Measurements from ENCODE around the gene TP53TG5.
"Not testable (repeated sequence)": the region's sequence is repeated elsewhere in the genome, so short reads cannot be mapped to it uniquely, and the experiment has no call there.

TP53TG5 gene

DNA sequence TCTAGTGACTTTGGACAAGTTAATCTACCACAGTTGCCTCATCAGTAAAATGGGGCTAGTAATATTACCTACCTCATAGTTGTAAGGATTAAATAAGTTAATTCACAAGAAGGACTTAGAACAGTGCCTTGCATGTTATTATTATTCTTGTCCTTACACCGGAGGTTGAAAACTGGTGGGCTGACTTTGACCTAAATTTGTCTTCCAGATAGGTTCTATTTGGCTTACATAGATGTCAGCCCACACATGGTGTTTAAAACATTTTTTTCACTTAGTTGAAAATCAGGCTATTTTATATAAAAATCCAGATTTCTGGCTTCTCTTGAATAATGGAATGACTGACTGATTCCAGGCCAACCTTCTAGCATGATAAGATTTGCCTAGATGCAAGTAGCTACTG is 11.9 kb downstream of the TP53TG5 start:
- DNase-seq (ENCODE audit: low read depth), result no peak

- DNase-seq (ENCODE audit: low read depth), result no peak
Measured at GRCh38 chr20:45365444-45365970, 12.6 kb downstream of the TP53TG5 start.

DNA sequence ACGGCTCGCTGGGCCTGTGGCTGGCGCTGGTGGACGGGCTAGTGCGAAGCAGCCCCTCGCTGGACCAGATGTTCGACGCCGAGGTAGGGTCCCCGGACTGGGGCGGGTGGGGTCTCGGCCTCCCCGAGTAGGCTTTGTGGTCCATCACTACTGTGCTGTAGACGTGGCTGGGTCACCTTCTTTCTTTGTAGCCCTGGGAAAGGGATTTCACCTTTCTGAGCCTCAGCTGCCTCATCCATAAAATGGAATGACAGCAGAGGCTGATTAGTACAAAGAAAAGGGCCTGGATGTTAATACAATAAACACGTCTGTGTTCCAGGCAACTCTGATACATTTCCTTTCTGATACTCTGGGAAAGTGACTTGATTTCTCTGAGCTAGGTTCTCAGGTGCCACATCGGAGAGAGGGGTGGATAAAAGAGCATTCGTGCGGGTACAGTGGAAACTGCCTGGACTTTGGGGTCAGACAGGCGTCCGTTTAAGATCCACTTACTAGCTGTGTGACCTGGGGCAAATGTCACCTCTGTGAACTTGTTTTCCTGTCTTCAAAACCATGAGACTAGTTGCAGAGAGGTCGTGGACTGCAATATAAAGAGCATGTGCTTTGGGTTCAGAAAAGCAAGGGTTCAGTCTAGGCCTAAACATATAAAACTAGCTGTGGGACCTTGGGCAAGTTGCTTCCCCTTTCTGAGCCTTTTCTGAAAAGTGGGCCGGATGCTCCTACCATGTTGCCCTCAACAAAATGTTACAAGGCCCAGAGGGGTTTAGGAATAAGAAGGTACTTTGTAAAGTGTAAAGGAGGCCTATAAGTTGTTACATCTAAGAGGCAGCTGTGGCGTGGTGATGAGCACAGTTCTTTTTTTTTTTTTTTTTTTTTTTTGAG is 14.3 kb downstream of the TP53TG5 start:
- DNase-seq (ENCODE audit: low read depth), result no peak

DNA sequence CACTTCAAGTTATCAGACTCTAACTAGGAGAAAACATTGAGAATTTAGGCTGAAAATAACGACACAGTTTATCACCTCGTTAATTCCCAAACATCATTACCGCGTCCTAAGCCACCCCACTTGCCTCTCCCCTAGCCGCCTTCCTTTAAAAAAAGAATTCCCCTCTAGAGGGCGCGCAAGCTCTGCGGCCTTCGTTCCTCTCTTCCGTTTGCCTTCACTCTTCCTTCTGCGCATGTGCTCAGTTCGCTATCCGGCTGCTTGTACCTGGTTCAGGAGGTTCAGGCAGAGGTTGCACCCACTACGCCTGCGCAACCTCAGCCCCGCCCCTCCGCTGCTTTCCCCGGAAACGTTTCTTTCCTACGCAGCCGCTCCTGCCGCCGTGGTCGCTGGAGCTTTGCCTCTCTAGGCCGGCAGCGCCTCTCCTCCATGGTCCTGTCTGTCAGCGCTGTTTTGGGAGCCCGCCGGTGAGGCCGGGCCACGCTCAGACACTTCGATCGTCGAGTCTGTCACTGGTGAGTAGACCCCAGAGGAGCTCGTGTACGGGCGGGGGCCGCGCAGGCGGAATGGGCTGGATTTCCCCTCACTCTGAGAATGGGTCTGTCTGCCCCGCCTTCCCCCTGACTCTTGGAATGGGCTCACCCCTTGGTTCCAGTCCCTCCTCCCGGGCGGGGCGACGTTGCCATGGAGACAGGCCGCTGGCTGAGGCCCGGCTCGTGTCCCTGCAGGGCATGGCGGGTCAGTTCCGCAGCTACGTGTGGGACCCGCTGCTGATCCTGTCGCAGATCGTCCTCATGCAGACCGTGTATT is 15.1 kb downstream of the TP53TG5 start, which contains the start of gene SYS1:
SYS1 (plus strand) TSS at position 353 of the 807 bp plus-strand sequence; CDS start at position 729, 376 bp downstream.
- DNase-seq (ENCODE audit: low read depth), result peak; percentile 97

GRCh38 chr20:45361793-45362192 is 16.3 kb downstream of the TP53TG5 start:
- no peak for DNase-seq (ENCODE audit: low read depth)

- DNase-seq (ENCODE audit: low read depth), result no peak
Measured at GRCh38 chr20:45359406-45360148, 18.5 kb downstream of the TP53TG5 start.

DNA sequence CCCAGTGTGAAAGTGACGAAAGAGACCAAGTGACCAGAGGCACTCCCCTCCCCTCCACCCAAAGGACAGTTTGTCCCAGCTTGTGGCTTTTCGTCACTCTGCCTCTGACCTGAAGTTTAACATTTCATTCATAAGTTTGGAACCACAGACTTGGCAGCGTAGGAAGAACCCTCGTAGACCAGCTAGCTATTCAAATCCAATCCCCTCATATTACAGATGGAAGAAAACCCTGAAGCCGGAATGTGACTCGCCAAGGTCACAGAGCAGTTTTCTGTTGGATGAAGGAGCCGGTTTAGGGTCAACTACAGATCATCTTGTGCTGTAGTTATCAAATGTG is 19.1 kb downstream of the TP53TG5 start:
- no peak for DNase-seq (ENCODE audit: low read depth)

GRCh38 chr20:45358282-45359068 is 19.6 kb downstream of the TP53TG5 start:
- DNase-seq (ENCODE audit: low read depth), result no peak

DNA sequence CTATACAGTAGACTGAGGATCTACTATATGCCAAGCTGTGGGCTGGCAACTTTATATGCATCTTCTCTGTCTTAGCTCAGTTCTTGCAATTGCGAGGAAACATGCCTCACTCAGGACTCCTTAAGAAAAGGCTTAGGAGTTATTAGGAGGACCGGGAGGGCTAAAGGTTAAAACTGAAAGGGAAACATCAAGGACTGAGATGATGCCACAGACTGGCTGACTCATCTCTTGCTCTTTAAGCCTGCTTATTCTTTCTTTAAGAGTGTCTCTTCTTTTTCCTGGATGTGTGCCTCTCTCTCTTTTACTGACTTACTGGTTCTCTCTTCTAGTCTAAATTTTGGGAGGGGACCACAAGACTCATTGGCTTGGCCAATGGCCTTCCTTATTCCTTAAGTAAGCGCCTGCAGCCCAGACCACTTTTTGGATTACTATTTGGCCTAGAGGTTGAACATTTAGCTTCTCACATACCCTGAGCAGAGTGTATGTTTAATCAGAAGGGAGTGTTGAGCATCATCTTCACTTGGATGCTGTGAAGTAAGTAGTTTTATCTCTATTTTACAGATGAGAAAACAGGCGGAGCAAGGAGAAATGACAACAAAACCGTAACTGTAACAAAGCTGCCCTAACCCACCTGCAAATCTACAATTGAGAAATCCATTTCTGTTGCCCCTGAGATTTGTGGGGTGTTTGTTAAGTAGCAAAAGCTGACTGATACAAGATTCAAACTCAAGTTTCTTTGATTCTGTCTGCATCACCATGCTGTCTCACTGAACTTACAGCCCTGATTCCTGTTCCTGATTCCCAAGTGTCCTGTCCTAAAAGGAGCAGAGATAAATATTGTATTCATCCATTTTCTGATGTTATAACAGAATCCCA is 22.7 kb downstream of the TP53TG5 start:
- DNase-seq (ENCODE audit: low read depth), result no peak

DNA sequence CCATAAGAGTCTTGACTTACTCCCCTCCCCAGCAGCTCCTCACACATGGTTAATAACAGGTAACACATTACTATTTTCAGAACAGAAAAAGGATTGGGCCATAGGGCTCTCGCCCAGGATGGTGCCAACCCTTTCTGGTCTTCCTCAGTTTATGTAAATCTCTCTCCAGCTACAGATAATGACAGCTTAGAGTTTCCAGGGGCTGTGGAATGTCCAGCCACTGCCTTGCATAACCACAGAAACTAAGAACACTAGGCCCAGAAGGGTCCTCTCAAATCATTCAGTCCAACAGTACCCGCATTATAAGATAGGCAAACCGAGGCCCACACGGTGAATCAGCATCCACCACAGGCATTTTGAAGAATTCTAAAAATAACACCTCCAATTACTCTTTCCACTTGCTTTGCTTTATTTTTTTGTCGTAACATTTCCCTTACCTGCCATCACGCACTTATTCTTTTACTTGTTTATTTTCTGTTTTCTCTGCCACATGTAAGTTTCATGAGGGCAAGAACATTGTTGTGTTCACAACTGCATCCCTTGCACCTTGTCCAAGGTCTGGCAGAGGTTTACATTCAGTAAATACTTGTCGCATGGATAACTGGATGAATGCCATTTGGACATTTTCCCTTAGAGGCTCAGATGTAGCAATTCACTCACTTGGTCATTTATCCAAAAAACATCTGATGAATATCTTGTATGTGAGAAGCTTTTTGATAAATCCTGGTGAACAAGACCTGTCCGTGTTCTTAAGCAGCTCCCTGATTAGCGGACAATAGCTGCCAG is 23.5 kb downstream of the TP53TG5 start:
- DNase-seq (ENCODE audit: low read depth), result no peak

DNA sequence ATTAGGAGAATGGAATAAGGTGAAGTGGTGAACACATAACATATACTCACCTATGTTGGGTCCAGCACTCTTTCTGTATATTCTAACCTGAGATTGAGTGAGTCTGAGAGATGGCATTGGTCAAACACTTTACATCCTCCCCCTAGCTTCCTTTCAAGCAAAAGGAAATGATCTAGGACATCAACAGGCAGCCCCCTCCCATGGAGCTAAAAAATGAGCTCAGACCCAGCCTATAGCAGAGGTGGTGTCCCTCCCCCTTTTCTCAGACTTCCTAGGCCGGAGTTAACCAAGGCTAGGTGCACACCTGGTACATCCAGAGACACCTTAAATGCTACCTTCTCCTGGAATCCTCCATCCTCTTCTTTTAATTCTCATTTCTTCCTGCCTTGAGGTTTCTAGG is 24.4 kb downstream of the TP53TG5 start:
- no peak for DNase-seq (ENCODE audit: low read depth)

- no peak for DNase-seq (ENCODE audit: low read depth)
Measured at GRCh38 chr20:45352729-45353128, 25.4 kb downstream of the TP53TG5 start.

DNA sequence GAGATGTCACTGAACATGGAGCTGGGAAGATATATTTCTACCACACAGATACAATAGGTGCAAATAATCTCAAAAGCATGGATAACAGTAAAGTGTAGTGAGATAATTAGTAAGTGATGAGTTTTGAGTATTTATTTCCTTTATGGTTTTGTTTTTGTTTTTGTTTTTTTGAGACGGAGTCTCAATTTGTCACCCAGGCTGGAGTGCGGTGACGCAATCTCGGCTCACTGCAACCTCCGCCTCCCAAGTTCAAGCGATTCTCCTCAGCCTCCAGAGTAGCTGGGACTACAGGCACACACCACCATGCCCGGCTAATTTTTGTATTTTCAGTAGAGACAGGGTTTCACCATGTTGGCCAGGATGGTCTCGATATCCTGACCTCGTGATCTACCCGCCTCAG is 27.3 kb downstream of the TP53TG5 start:
- not testable (repeated sequence) for DNase-seq (ENCODE audit: low read depth)

DNA sequence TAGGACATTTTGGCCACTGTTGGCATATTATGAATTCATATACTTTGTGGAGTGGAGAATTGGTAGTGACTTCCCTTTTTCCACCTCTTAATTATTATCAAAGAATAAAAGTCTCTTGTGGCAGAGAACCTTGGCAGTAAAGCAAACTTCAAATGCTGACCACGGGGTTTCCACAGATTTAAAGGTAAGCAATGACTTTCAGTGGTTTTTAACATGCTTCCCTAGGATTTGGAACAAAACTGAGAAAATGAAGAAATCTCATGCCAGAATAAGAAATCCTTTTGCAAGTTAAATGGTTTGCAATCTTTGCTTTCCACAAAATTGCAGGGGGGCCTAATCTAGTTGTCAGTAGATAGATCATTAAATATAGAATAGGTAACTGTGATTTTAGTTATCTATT is 27.9 kb downstream of the TP53TG5 start:
- no peak for DNase-seq (ENCODE audit: low read depth)

DNA sequence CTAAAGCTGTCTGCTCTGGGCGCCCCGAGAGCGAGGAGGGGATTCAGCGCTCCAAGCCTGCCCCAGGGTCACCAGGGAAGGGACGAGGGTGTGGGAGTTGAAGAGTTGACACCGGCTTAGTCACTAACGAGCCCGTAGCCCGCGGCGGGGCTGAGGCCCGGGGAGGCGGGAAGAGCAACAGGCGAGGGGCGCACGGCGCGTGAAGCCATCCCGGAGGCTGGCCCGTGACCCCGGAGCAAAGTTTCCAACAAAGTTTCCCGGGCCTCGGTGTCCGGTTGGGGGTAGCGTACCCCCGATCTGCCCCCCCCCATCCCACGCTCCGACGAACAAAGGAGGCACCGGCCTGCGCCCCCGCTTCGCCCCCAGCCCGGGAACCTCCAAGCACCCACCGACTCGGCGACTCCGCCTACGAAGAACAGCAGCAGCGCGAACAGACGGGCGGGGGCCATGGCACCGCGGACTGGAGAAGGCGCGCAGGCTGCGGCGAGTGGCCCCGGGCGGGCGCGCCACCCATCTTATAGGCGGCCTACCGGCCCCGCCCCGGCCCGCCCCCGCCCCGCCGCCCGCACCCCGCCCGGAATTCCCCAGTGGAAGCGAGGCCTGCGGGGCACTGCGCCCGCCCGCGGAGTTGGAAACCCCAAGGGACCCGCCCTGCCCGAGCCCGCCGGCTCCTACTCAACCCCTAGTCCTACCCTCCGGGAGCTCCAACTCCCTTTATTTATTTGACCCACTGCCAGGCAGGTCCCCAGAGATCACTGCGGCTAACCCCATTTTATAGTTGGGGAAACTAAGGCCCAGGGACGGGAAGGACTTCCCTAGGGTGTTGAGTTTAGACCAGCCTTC is 30.0 kb downstream of the TP53TG5 start, which contains the start of gene SDC4:
SDC4 (minus strand) TSS at position 489 of the 843 bp plus-strand sequence; CDS start at position 449, 40 bp downstream.
- peak; percentile 34 for DNase-seq (ENCODE audit: low read depth)

GRCh38 chr20:45347297-45347935 is 30.7 kb downstream of the TP53TG5 start:
- no peak for DNase-seq (ENCODE audit: low read depth)

DNA sequence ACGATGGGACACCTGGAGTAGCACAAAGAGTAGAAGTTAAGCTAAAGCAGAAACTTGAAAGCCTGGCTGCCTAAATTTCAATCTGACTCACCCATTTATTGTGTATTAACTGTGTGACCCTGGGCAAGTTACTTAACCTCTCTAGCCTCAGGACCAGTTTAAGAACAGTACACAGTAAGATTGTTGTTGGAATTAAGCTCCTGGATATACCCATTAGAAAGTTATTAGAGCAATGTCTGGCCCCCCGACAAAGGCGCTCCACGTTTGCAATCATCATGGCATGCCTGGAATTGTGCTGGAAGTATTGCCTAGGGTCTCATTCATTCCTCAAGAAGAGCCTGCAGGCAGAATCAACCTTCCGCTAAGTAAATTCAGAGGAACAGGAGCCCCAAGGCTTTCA is 31.3 kb downstream of the TP53TG5 start:
- DNase-seq (ENCODE audit: low read depth), result no peak

- DNase-seq (ENCODE audit: low read depth), result no peak
Measured at GRCh38 chr20:45346291-45346718, 31.8 kb downstream of the TP53TG5 start.
